CD4-positive, alpha-beta T cell treated with Interleukin-17A for 1 hour (primary cell): Measurements from ENCODE around the gene TDRD10.
"Not testable (repeated sequence)": the region's sequence is repeated elsewhere in the genome, so short reads cannot be mapped to it uniquely, and the experiment has no call there.

Source experiments
- DNase-seq: peaks from one replicate; pipeline ENCODE4 v3.0.0-alpha.2; 2020

TDRD10 gene

GRCh38 chr1:154520333-154520732, 18.3 kb downstream of the TDRD10 start:
- no peak for DNase-seq

- no peak for DNase-seq
Measured at GRCh38 chr1:154521695-154522094, 19.7 kb downstream of the TDRD10 start.

- DNase-seq: no peak
Measured at GRCh38 chr1:154524881-154525280, 22.9 kb downstream of the TDRD10 start.

GRCh38 chr1:154527192-154527591, 25.2 kb downstream of the TDRD10 start:
- DNase-seq: no peak

DNA sequence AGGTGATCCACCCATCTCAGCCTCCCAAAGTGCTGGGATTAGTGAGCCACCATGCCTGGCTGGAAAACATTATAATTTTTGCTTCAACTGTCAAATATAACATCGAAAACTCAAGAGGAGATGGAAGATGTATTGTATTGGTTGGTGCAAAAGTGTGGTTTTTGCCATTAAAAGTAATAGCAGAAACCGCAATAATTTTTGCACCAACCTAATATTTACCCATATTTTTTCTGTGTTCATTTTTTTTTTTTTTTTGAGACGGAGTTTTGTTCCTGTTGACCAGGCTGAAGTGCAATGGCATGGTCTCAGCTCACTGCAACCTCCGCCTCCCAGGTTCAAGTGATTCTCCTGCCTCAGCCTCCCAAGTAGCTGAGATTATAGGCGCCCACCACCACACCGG, 27.3 kb downstream of the TDRD10 start:
- no peak for DNase-seq

DNA sequence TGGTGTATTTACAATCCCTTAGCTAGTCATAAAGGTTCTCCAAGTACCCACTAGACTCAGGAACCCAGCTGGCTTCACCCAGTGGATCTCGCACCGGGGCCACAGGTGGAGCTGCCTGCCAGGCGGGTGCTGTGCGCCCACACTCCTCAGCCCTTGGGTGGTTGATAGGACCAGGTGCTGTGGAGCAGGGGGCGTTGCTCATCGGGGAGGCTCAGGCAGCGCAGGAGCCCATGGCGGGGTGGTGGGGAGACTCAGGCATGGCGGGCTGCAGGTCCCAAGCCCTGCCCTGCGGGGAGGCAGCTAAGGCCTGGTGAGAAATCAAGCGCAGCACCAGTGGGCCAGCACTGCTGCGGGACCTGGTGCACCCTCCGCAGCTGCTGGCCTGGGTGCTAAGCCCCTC, 29.9 kb downstream of the TDRD10 start:
- DNase-seq: not testable (repeated sequence)

DNA sequence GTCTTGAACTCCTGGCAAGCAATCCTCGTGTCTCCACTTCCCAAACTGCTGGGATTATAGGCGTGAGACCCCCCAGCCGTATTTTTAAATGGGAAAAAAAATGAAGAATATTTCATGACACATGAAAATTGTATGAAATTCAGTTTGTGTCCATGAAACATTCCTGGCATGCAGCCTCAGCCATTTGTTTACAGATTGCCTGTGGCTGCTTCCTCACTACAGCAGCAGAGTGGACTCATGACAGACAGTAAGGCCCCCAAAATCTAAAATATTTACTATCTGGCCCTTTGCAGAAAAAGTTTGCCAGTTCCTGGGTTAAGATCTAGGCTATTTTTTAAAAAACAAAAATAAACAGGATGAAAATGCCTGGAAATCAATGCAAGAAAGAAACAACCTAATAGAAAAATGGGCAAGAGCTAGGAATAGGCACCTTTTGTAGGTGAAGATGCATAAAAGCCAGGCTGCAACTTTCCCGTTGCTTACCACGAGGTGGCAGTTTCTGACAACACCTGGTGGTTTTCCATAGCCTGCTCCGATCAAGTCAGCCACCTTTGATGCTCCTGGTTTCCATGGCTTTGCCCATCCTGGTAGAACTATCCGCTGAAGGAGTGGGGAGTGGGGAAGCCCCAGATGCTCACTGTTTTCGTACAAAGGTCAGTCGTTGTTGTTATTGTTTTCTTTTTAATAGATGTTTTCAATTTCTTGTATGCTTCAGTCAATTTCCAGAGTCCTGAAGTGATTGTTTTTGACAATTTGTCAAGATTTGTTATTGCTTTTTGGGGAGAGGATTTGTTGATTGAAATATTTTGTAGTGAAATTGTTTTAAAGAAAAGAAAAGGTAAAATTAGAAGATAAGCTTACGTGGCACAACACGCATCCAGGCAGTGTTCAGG, 32.2 kb downstream of the TDRD10 start:
- DNase-seq: no peak

DNA sequence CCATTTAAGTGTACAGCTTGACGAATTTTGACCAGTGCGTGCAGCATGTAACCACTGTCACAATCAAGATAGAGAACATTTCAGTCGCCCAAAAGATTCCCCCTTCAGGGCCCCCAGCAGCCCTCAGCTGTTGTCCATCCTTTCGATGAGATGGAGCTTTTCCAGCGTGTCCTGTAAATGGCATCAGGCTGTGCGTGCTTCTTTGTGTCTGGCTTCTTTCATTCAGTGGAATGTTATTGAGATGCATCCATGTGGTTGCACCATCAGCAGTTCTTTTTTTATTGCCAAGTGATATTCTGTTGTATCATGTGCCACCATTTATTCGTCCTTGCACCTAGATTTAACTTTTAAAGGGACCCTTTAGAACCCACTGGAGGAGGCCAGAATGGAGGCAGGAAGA, 34.6 kb downstream of the TDRD10 start:
- DNase-seq: no peak

DNA sequence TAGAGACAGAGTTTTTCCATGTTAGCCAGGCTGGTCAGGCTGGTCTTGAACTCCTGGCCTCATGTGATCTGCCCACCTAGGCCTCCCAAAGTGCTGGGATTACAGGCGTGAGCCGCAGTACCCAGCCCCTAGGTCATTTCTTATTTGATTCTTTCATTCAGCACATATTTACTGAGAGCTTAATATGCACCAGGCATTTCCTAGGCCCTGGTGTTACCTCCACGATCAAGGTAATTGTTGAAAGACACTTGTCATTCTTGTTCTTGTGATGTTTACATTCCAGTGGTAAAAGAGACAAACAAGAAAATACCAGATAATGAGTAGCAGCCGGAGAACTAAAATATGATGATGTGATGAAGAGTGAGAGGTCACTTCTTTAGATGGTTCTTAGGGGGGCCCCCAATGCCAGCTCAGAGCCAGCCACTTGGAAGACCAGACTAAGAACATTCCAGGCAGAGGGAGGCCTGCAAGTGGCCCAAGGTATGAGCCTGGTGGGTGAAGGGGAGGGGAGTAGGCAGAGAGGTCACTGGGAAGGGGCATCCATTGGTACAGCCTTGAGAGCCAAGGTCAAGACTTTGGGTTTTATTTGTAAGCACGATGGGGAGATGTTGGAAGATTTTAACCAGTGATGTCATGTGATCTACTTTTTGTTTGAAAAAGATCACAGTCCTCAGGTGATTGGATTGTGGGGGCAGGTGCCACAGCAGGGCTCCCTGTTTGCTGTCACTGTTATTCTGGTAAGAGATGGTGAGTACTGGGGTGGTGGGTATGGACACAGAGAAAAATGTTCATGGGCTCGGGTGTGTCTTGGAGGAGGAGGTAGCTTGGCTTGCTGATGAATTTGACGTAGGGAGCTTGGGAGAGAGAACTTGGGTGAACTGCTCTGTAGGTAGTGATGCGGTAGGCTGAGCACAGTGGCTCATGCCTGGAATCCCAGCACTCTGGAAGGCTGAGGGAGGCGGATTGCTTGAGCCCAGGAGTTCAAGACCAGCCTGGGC, 37.8 kb downstream of the TDRD10 start:
- DNase-seq: no peak

GRCh38 chr1:154541231-154541630, 39.2 kb downstream of the TDRD10 start:
- DNase-seq: no peak

- peak; percentile 56 for DNase-seq
Measured at GRCh38 chr1:154546264-154547063, 44.4 kb downstream of the TDRD10 start.

- no peak for DNase-seq
Measured at GRCh38 chr1:154547105-154547732, 45.2 kb downstream of the TDRD10 start.

GRCh38 chr1:154548028-154548427, 46.0 kb downstream of the TDRD10 start:
- DNase-seq: no peak

GRCh38 chr1:154549202-154549770, 47.3 kb downstream of the TDRD10 start:
- no peak for DNase-seq

DNA sequence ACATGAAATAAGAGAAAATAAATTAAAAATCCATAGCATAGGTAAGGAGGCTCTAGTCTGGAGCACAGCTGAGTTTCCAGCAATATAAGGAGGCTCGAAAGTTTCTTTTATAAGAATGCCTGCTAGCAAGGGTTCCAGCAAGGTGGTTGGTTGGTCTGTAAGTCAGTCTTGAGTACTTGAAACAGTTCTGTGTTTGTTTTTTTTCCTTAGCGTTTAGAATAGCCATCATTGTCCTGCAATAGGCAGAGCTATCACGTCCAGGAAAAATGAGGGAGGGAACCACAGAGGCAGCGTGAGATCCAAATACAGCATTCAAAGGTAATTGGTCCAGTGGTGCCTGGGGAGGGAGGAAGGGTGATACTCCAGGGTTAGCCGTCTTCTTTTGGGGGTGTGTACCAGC, 48.1 kb downstream of the TDRD10 start:
- DNase-seq: no peak

GRCh38 chr1:154550657-154551056, 48.6 kb downstream of the TDRD10 start:
- no peak for DNase-seq

DNA sequence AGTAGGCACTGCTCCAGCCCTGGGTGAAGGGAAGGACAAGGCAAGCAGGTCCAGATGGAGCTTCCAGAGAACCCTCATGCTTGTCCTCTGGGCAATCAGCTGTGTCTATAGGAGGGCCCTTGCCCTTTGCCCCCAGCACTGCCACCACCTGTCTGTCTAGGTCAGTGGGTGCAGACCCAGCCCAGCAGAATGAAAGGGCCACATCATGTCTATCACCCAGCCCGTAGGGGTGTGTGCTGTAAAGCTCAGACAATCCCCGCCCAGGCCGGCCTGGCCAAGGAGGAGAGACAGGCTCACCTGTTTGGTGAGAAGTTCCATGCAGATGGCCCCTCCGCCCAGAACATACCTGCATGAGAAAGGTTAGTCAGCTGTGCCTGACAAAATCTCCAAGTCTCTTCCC, 49.5 kb downstream of the TDRD10 start:
- no peak for DNase-seq

GRCh38 chr1:154552036-154552435, 50.0 kb downstream of the TDRD10 start:
- no peak for DNase-seq

DNA sequence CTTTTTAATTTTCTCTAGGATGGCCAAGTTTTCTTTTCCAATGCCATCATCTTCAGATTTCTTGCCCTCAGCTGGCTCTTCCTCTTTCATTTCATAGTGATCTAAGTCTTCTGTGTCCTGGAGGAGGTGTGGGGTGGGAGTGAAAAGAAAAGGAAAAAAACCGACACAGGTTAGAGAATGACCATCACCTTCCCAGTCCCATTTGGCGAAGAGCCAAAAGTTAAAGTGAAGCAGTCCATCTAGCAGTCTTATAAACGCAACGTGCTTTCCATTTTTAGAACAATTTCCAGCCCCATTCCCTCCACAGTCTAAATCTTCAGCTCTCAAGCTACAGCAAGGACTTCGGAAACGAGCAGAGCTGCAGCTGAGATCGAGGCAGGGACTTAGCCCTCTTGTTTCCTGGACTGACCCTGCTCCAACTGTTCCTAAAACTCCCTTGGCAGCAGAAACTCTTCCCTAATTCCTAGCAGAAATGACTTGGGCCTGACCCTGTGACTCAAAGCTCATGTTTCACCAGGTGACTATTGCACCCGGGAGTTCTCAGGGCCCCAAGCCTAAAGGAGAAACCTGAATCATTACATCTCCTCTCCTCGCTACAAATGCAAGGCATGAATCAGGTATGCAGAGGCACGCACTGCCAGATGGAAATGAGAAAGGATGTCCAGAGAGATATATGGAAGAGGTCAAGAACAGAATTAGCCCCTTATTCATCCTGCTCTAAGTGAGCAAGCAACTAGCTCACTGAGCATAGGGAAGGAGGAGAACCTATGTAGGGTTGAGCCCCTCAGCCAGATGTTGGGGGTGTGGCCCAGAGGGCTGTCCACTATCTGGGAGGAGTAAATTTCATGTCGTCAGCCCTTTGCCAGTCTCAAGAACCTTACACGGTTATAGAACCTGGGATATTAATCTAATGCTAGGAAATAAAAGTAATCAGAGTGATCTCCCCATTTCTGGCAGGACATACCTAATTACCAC, 51.3 kb downstream of the TDRD10 start:
- DNase-seq: no peak

GRCh38 chr1:154556422-154556821, 54.4 kb downstream of the TDRD10 start:
- no peak for DNase-seq
